ENCODE results near the gene MCF2. TPM values are rescaled to one million over a fixed set of nuclear protein-coding genes. Genes with fewer than 3 reads are reported as not detected.

MCF2 gene
- total and polyA plus RNA-seq, 10 of the 15 experiments (the other 5 are each of a cell fraction or from before 2014, with no cell fraction given), result 0.07 to 3.3 (median 0.42) TPM

- TF ChIP-seq SMC3 (IDR thresholded peaks at IDR 0.05; ENCODE audit: borderline replicate concordance, low read length) (no peak), RELA (IDR thresholded peaks at IDR 0.05; ENCODE audit: borderline replicate concordance, partially characterized antibody) (no peak)
These were observed 28.2 kb upstream of the MCF2 start (continued) for GRCh38 chrX:139736151-139736550.

GRCh38 chrX:139734996-139735395, 27.0 kb upstream of the MCF2 start:
- POLR2A ChIA-PET, result no interaction called here
- intact Hi-C loops (cut with micrococcal nuclease; ENCODE audit: unreplicated experiment), result no loop called here
- H3K79me2 ChIP-seq (ENCODE audit: control insufficient read depth, insufficient read depth, low read length), result no peaks in the 10 kb centered on the region
- no TSS peak for BruUV-seq (replicated peaks)
- H3K4me3 ChIP-seq, result no peak overlapping the region
- DNase-seq (ENCODE audit: low read depth, low spot score) (no peak), ATAC-seq (no peak), FAIRE-seq (no peak)
- no peak overlapping the region for H3K27ac ChIP-seq (ENCODE audit: control insufficient read depth, insufficient read depth)
- SMC1A ChIA-PET (ENCODE audit: uncharacterized antibody, unreplicated experiment), result interaction anchor here (1.0 kb wide), 1 partner anchor 8 kb away, joined by 4 read pairs; no protein-coding TSS in a partner anchor
- no peaks in the 10 kb centered on the region for H3K4me1 ChIP-seq (ENCODE audit: control insufficient read depth, insufficient read depth, low read length)
- no peak overlapping the region for H3K4me2 ChIP-seq (ENCODE audit: control insufficient read depth, insufficient read depth)
- RAD21 ChIA-PET (ENCODE audit: unreplicated experiment), result no interaction called here
- no peaks in the 10 kb centered on the region for H4K20me1 ChIP-seq (ENCODE audit: control insufficient read depth, insufficient read depth)
- H2AFZ ChIP-seq (ENCODE audit: control insufficient read depth, low read depth, low read length), result no peak overlapping the region
- H3K9ac ChIP-seq (ENCODE audit: control insufficient read depth, insufficient read depth, low read length), result no peak overlapping the region
- no peaks in the 10 kb centered on the region for H3K36me3 ChIP-seq (ENCODE audit: control insufficient read depth in 2 of 2, insufficient read depth in 2 of 2, low read length in 1 of 2)
- 42% methylated on average over 1 of the region's 1 CpG for WGBS (ENCODE audit: insufficient coverage, insufficient replicate concordance, low lambda C conversion rate, missing lambda C conversion rate)
- H3K27me3 ChIP-seq (replicated peaks in 1 of 2; ENCODE audit: control insufficient read depth in 2 of 2, insufficient read depth in 2 of 2, low read length in 1 of 2), result no peaks in the 10 kb centered on the region
- CTCF ChIA-PET, result interaction anchor here (1.1 kb wide), 1 partner anchor 24 kb away, joined by 3 read pairs; no protein-coding TSS in a partner anchor
- no peaks in the 10 kb centered on the region for H3K9me3 ChIP-seq (replicated peaks; ENCODE audit: control insufficient read depth, insufficient read depth, low read length)
- no peak for TF ChIP-seq HSF1 (IDR thresholded peaks at IDR 0.05; ENCODE audit: low read depth, low read length)
- no peak for TF ChIP-seq RCOR1 (conservative IDR thresholded peaks at IDR 0.05; ENCODE audit: low read depth, low read length)
- no peak for TF ChIP-seq PRDM15 (CRISPR knock-in tag; IDR thresholded peaks at IDR 0.05)
- TF ChIP-seq SMAD1 (IDR thresholded peaks at IDR 0.05; ENCODE audit: low read depth, partially characterized antibody), result no peak
- in situ Hi-C loops (cut with MboI), result no loop called here
